SK-N-SH (cell line): ENCODE data around the gene FOXF2. TPM values are rescaled to one million over a fixed set of nuclear protein-coding genes. Genes with fewer than 3 reads are reported as not detected.

Experiments used
- CTCF ChIA-PET: fragments of 300-600, 350-600 bp; formaldehyde crosslinking; extraction: SDS; loops from one replicate; lab custom pipeline; 2021; lab: Yijun Ruan, JAX
- POLR2A ChIA-PET: fragments of 350-600 bp; sonication (Branson Sonifier 250); formaldehyde crosslinking; extraction: SDS; loops from one replicate; lab custom pipeline; 2020; ENCODE audit warnings: antibody characterized with exemption, inconsistent platforms; lab: Yijun Ruan, JAX
- DNase-seq: peaks from one replicate; pipeline ENCODE4 v3.0.0; 2012
- H2AFZ ChIP-seq: fragments of 200-600 bp; sonication (generic); 2 replicates; pipeline ENCODE4 v1.8.1; 2016; ENCODE audit warnings: antibody characterized with exemption, mild to moderate bottlenecking, low read depth
- H3F3A ChIP-seq: fragments of 200-600 bp; sonication (generic); replicated peaks from 2 replicates; pipeline ENCODE3; 2016; ENCODE audit warnings: antibody characterized with exemption, mild to moderate bottlenecking; ENCODE audit not compliant: insufficient read depth
- H3K27ac ChIP-seq, 2 experiments: fragments of 200-500 bp in 1 of 2; fragments of 200-600 bp in 1 of 2; sonication (Bioruptor generic) in 1 of 2; sonication (generic), shearing (Covaris generic) in 1 of 2; 2 replicates each; pipeline versions ENCODE4 v1.5.1 to v1.6.1; 2014 to 2016; ENCODE audit warnings: low read depth in 2 of 2, inconsistent platforms in 1 of 2, low read length in 1 of 2, mild to moderate bottlenecking in 1 of 2, mixed read lengths in 1 of 2
- H3K27me3 ChIP-seq: fragments of 200-600 bp; sonication (generic), shearing (Covaris generic); 2 replicates; pipeline ENCODE4 v1.6.1; 2016; ENCODE audit warnings: mixed run types; ENCODE audit not compliant: insufficient read depth
- H3K36me3 ChIP-seq, 2 experiments: fragments of 200-500 bp in 1 of 2; fragments of 200-600 bp in 1 of 2; sonication (Bioruptor generic) in 1 of 2; sonication (generic) in 1 of 2; replicated peaks in 1 of 2; 2 replicates each; pipeline versions ENCODE3 to v1.5.1; 2014 to 2016; ENCODE audit warnings: low read length in 1 of 2, mild to moderate bottlenecking in 1 of 2; ENCODE audit not compliant: insufficient read depth in 2 of 2, control insufficient read depth in 1 of 2
- H3K4me1 ChIP-seq, 2 experiments: fragments of 200-500 bp in 1 of 2; fragments of 200-600 bp in 1 of 2; sonication (Bioruptor generic) in 1 of 2; sonication (generic), shearing (Covaris generic) in 1 of 2; 2 replicates each; pipeline versions ENCODE4 v1.5.1 to v1.6.1; 2014 to 2016; ENCODE audit warnings: low read depth in 1 of 2, low read length in 1 of 2, mixed run types in 1 of 2; ENCODE audit not compliant: insufficient read depth in 2 of 2, control insufficient read depth in 1 of 2
- H3K4me2 ChIP-seq: fragments of 200-600 bp; sonication (generic), shearing (Covaris generic); 2 replicates; pipeline ENCODE4 v1.6.1; 2017; ENCODE audit warnings: mixed run types
- H3K4me3 ChIP-seq, 2 experiments: fragments of 200-500 bp in 1 of 2; fragments of 200-600 bp in 1 of 2; sonication (Bioruptor generic) in 1 of 2; sonication (generic), shearing (Covaris generic) in 1 of 2; 2 replicates each; pipeline versions ENCODE4 v1.5.1 to v1.8.1; 2014 to 2016; ENCODE audit warnings: low read depth in 2 of 2, inconsistent platforms in 1 of 2, low read length in 1 of 2, mild to moderate bottlenecking in 1 of 2, mixed read lengths in 1 of 2, moderate library complexity in 1 of 2
- H3K79me2 ChIP-seq: fragments of 200-600 bp; sonication (generic); 2 replicates; pipeline ENCODE4 v1.8.1; 2017; ENCODE audit warnings: mild to moderate bottlenecking; ENCODE audit not compliant: insufficient read depth
- H3K9ac ChIP-seq: fragments of 200-600 bp; sonication (generic); 2 replicates; pipeline ENCODE4 v1.6.1; 2017; ENCODE audit warnings: mixed run types
- H3K9me2 ChIP-seq: fragments of 200-600 bp; sonication (generic); 2 replicates; pipeline ENCODE4 v1.6.1; 2017; ENCODE audit warnings: mixed run types
- H3K9me3 ChIP-seq: fragments of 200-600 bp; sonication (generic); 2 replicates; pipeline ENCODE4 v1.6.1; 2017; ENCODE audit warnings: mixed run types, mild to moderate bottlenecking, moderate library complexity
- H4K20me1 ChIP-seq: fragments of 200-600 bp; sonication (generic); 2 replicates; pipeline ENCODE4 v1.6.1; 2017; ENCODE audit warnings: mild to moderate bottlenecking, mixed run types; ENCODE audit not compliant: insufficient read depth
- ELF1 ChIP-seq: IDR thresholded peaks from 2 replicates; pipeline ENCODE4 v1.4.0; 2012
- EP300 ChIP-seq, 2 experiments: IDR thresholded peaks; 2 replicates each; pipeline versions ENCODE4 v1.4.0 to v1.6.1; 2012; ENCODE audit warnings: borderline replicate concordance in 1 of 2, low read depth in 1 of 2, low read length in 1 of 2
- EZH2phosphoT487 ChIP-seq: fragments of 200-600 bp; sonication (generic); IDR thresholded peaks from 2 replicates; pipeline ENCODE4 v1.6.1; 2017; ENCODE audit warnings: low read depth, mixed run types, mild to moderate bottlenecking, antibody characterized with exemption, moderate library complexity, borderline replicate concordance
- FOXJ3 ChIP-seq: sonication (generic); formaldehyde crosslinking; IDR thresholded peaks from 2 replicates; pipeline ENCODE4 v1.5.1; 2020; ENCODE audit warnings: mild to moderate bottlenecking, missing genetic modification reagents
- FOXM1 ChIP-seq: IDR thresholded peaks from 2 replicates; pipeline ENCODE4 v1.4.0; 2012; ENCODE audit warnings: low read depth, mild to moderate bottlenecking
- NFIC ChIP-seq: IDR thresholded peaks from 2 replicates; pipeline ENCODE4 v1.4.0; 2012; ENCODE audit warnings: borderline replicate concordance
- NRF1 ChIP-seq: IDR thresholded peaks from 2 replicates; pipeline ENCODE4 v1.6.1; 2012; ENCODE audit warnings: low read depth, mild to moderate bottlenecking, low read length
- RXRA ChIP-seq: IDR thresholded peaks from 2 replicates; pipeline ENCODE4 v1.4.0; 2012; ENCODE audit warnings: low read depth, mild to moderate bottlenecking, borderline replicate concordance
- TAF1 ChIP-seq: IDR thresholded peaks from 2 replicates; pipeline ENCODE4 v1.6.1; 2012; ENCODE audit warnings: low read depth, mild to moderate bottlenecking, low read length, moderate library complexity, borderline replicate concordance
- TCF12 ChIP-seq: IDR thresholded peaks from 2 replicates; pipeline ENCODE4 v1.4.0; 2012
- TEAD4 ChIP-seq: IDR thresholded peaks from 2 replicates; pipeline ENCODE4 v1.4.0; 2012; ENCODE audit warnings: mild to moderate bottlenecking, borderline replicate concordance; ENCODE audit not compliant: insufficient read depth
- WGBS: methylation state at CpG from one replicate; pipeline ENCODE4 v1.1.6; 2017; ENCODE audit warnings: low lambda C conversion rate; 5-methylcytosine and 5-hydroxymethylcytosine counted together
- polyA plus RNA-seq, 3 experiments: library from polyadenylated mRNA; depleted of rRNA; stranded (reverse); fragments of >200 nt; gene quantifications; 2 replicates each; pipeline ENCODE4 v1.2.3, GENCODE V29; 2012
- TF ChIP-seq, protein P1 (sequence below): IDR thresholded peaks from 2 replicates; pipeline ENCODE4; 2012
- TF ChIP-seq, protein P2 (sequence below): IDR thresholded peaks from 2 replicates; pipeline ENCODE4 v1.6.1; 2012; ENCODE audit warnings: mild to moderate bottlenecking, low read depth, low read length, moderate library complexity
- TF ChIP-seq, protein P3 (sequence below): fragments of 150-350 bp; IDR thresholded peaks from 2 replicates; pipeline ENCODE4 v1.6.1; 2017; ENCODE audit warnings: antibody characterized with exemption, low read length, low read depth, borderline replicate concordance
- TF ChIP-seq, protein P4 (sequence below): fragments of 150-350 bp; IDR thresholded peaks from 2 replicates; pipeline ENCODE4 v1.6.1; 2016; ENCODE audit warnings: mild to moderate bottlenecking, low read depth, low read length
- TF ChIP-seq, protein P5 (sequence below): fragments of 200-600 bp; sonication (generic); IDR thresholded peaks from 2 replicates; pipeline ENCODE4 v1.6.1; 2017; ENCODE audit warnings: antibody characterized with exemption, mild to moderate bottlenecking, moderate library complexity
- TF ChIP-seq, protein P6 (sequence below): IDR thresholded peaks from 2 replicates; pipeline ENCODE4 v1.4.0; 2012; ENCODE audit warnings: low read depth
- TF ChIP-seq, protein P7 (sequence below): IDR thresholded peaks from 2 replicates; pipeline ENCODE4 v1.4.0; 2012; ENCODE audit warnings: low read depth, borderline replicate concordance

The FOXF2 gene
- polyA plus RNA-seq, 1 of the 3 experiments (the other 2 are of a cell fraction) = not detected

DNA sequence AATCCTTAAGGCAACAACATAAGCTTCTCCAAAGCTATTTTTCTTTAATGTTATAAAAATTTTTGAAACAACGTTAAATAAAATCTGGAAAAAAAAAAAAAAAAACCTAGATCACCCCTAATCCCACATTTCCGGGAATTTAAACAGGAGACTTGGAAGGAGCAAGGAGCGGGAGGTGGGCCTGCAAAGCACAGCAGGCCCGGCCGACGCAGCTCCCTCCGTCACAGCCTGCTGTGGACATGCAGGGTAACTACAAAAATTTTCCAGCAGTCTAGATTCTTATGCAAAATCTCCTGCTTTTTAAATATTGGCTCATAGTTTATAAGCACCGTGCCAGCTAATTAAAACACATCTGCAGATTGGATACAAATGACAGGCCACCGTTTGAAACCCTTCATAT is 23.5 kb downstream of the FOXF2 start (continued):
- no peak for TF ChIP-seq TAF1
- TF ChIP-seq EZH2phosphoT487 = no peak
- TF ChIP-seq, protein P1, sequence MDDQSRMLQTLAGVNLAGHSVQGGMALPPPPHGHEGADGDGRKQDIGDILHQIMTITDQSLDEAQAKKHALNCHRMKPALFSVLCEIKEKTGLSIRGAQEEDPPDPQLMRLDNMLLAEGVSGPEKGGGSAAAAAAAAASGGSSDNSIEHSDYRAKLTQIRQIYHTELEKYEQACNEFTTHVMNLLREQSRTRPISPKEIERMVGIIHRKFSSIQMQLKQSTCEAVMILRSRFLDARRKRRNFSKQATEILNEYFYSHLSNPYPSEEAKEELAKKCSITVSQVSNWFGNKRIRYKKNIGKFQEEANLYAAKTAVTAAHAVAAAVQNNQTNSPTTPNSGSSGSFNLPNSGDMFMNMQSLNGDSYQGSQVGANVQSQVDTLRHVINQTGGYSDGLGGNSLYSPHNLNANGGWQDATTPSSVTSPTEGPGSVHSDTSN = no peak
- TF ChIP-seq NRF1 = no peak
- no peak for TF ChIP-seq EP300 (IDR thresholded peaks at IDR 0.05; ENCODE audit: borderline replicate concordance in 1 of 2, low read depth in 1 of 2, low read length in 1 of 2)

DNA sequence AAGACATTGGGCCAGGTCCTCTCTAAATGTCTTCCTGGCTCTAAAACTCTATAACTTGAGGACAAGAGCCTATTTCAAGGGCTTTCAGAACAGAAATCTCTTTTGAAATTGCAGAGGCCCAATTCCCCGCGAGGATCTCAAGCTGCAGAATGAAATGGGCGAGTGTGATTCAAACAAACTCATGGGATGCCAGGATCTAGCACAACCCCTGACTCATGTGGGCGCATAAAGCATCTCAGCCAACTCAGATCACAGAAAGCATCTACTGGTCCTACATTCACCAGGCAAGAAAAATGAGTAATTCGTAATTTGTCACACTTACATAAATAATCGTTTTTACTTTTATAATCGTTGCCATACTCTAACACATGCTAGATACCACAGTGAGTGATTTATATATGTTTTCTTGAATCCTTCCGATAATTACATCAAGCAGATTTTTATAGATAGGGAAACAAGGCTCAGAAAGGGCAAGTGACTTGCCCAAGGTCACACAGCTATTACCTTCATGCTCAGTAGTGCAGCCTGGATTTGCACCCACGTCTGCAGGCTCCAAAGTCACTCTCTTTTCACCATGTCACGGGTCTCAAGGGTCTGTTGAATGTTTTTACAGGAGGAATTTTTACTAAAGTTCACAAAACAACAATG is 26.2 kb downstream of the FOXF2 start:
- ChIA-PET POLR2A (no interaction called here), CTCF (interaction anchor here (0.6 to 0.9 kb wide), 3 partner anchors 18 to 71 kb away, joined by 3 read pairs; no protein-coding TSS in a partner anchor)
- H3K27me3 ChIP-seq = peaks cover 63% of the 10 kb centered on the region
- H3K9me2 ChIP-seq = no peaks in the 10 kb centered on the region
- no peaks in the 10 kb centered on the region for H3K79me2 ChIP-seq
- no peaks in the 10 kb centered on the region for H4K20me1 ChIP-seq
- no peak overlapping the region for H3K4me2 ChIP-seq
- H3K9me3 ChIP-seq = no peaks in the 10 kb centered on the region
- H3K4me1 ChIP-seq = no peaks in the 10 kb centered on the region
- DNase-seq = no peak
- H2AFZ ChIP-seq = no peak overlapping the region
- no peaks in the 10 kb centered on the region for H3F3A ChIP-seq
- no peak overlapping the region for H3K9ac ChIP-seq
- H3K27ac ChIP-seq = no peak overlapping the region
- whole genome bisulfite sequencing = 8% methylated on average over 10 of the region's 10 CpGs
- H3K4me3 ChIP-seq = no peak overlapping the region
- H3K36me3 ChIP-seq = no peaks in the 10 kb centered on the region
- no peak for TF ChIP-seq EP300 (IDR thresholded peaks at IDR 0.05; ENCODE audit: borderline replicate concordance in 1 of 2, low read depth in 1 of 2, low read length in 1 of 2)
- TF ChIP-seq, protein P2, sequence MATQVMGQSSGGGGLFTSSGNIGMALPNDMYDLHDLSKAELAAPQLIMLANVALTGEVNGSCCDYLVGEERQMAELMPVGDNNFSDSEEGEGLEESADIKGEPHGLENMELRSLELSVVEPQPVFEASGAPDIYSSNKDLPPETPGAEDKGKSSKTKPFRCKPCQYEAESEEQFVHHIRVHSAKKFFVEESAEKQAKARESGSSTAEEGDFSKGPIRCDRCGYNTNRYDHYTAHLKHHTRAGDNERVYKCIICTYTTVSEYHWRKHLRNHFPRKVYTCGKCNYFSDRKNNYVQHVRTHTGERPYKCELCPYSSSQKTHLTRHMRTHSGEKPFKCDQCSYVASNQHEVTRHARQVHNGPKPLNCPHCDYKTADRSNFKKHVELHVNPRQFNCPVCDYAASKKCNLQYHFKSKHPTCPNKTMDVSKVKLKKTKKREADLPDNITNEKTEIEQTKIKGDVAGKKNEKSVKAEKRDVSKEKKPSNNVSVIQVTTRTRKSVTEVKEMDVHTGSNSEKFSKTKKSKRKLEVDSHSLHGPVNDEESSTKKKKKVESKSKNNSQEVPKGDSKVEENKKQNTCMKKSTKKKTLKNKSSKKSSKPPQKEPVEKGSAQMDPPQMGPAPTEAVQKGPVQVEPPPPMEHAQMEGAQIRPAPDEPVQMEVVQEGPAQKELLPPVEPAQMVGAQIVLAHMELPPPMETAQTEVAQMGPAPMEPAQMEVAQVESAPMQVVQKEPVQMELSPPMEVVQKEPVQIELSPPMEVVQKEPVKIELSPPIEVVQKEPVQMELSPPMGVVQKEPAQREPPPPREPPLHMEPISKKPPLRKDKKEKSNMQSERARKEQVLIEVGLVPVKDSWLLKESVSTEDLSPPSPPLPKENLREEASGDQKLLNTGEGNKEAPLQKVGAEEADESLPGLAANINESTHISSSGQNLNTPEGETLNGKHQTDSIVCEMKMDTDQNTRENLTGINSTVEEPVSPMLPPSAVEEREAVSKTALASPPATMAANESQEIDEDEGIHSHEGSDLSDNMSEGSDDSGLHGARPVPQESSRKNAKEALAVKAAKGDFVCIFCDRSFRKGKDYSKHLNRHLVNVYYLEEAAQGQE = no peak
- TF ChIP-seq RXRA = no peak
- TF ChIP-seq ELF1 = no peak
- TF ChIP-seq NFIC = no peak
- TF ChIP-seq, protein P3, sequence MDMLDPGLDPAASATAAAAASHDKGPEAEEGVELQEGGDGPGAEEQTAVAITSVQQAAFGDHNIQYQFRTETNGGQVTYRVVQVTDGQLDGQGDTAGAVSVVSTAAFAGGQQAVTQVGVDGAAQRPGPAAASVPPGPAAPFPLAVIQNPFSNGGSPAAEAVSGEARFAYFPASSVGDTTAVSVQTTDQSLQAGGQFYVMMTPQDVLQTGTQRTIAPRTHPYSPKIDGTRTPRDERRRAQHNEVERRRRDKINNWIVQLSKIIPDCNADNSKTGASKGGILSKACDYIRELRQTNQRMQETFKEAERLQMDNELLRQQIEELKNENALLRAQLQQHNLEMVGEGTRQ = no peak
- no peak for TF ChIP-seq FOXM1
- TF ChIP-seq TCF12 = no peak
- TF ChIP-seq, protein P4, sequence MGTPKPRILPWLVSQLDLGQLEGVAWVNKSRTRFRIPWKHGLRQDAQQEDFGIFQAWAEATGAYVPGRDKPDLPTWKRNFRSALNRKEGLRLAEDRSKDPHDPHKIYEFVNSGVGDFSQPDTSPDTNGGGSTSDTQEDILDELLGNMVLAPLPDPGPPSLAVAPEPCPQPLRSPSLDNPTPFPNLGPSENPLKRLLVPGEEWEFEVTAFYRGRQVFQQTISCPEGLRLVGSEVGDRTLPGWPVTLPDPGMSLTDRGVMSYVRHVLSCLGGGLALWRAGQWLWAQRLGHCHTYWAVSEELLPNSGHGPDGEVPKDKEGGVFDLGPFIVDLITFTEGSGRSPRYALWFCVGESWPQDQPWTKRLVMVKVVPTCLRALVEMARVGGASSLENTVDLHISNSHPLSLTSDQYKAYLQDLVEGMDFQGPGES = no peak
- TF ChIP-seq FOXJ3 = no peak
- TF ChIP-seq, protein P5, sequence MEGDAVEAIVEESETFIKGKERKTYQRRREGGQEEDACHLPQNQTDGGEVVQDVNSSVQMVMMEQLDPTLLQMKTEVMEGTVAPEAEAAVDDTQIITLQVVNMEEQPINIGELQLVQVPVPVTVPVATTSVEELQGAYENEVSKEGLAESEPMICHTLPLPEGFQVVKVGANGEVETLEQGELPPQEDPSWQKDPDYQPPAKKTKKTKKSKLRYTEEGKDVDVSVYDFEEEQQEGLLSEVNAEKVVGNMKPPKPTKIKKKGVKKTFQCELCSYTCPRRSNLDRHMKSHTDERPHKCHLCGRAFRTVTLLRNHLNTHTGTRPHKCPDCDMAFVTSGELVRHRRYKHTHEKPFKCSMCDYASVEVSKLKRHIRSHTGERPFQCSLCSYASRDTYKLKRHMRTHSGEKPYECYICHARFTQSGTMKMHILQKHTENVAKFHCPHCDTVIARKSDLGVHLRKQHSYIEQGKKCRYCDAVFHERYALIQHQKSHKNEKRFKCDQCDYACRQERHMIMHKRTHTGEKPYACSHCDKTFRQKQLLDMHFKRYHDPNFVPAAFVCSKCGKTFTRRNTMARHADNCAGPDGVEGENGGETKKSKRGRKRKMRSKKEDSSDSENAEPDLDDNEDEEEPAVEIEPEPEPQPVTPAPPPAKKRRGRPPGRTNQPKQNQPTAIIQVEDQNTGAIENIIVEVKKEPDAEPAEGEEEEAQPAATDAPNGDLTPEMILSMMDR = no peak
- TF ChIP-seq, protein P6, sequence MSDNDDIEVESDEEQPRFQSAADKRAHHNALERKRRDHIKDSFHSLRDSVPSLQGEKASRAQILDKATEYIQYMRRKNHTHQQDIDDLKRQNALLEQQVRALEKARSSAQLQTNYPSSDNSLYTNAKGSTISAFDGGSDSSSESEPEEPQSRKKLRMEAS = no peak
- TF ChIP-seq TEAD4 = no peak
- TF ChIP-seq TAF1 = no peak
- no peak for TF ChIP-seq EZH2phosphoT487
- TF ChIP-seq, protein P7, sequence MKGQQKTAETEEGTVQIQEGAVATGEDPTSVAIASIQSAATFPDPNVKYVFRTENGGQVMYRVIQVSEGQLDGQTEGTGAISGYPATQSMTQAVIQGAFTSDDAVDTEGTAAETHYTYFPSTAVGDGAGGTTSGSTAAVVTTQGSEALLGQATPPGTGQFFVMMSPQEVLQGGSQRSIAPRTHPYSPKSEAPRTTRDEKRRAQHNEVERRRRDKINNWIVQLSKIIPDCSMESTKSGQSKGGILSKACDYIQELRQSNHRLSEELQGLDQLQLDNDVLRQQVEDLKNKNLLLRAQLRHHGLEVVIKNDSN = no peak
- TF ChIP-seq, protein P1 = no peak
